Muscle of leg (tissue), 11 donors: ENCODE results near the gene FGF11. TPM values are rescaled to one million over a fixed set of nuclear protein-coding genes. Genes with fewer than 3 reads are reported as not detected.

ENCODE experiments used
- DNase-seq: peaks from one replicate; pipeline ENCODE4 v3.0.0; 2013
- H3K27ac ChIP-seq: one replicate; pipeline ENCODE4 v1.5.1; 2013; ENCODE audit warnings: mild to moderate bottlenecking, low read length, control low read depth
- H3K27me3 ChIP-seq: one replicate; pipeline ENCODE4 v1.6.1; 2013; ENCODE audit warnings: low read length; ENCODE audit not compliant: control insufficient read depth, insufficient read depth
- H3K36me3 ChIP-seq: one replicate; pipeline ENCODE4 v1.6.1; 2013; ENCODE audit warnings: low read length; ENCODE audit not compliant: control insufficient read depth, insufficient read depth
- H3K4me1 ChIP-seq: one replicate; pipeline ENCODE4 v1.6.1; 2013; ENCODE audit warnings: low read length; ENCODE audit not compliant: control insufficient read depth, insufficient read depth
- H3K4me3 ChIP-seq: one replicate; pipeline ENCODE4 v1.5.1; 2013; ENCODE audit warnings: low read length, control low read depth
- H3K9me3 ChIP-seq: replicated peaks from 2 replicates; pipeline ENCODE4 v1.6.1; 2013; ENCODE audit warnings: low read depth, low read length; ENCODE audit not compliant: control insufficient read depth
- WGBS: methylation state at CpG from one replicate; pipeline ENCODE4 v1.1.5; 2013; ENCODE audit warnings: missing lambda C conversion rate; ENCODE audit not compliant: insufficient coverage; 5-methylcytosine and 5-hydroxymethylcytosine counted together
- polyA plus RNA-seq, 8 donors: library from polyadenylated mRNA; unstranded; fragments of 120-200 nt; gene quantifications; one replicate each; pipeline versions ENCODE4 v1.2.1 to v1.2.3, GENCODE V29; 2013; ENCODE audit warnings: inconsistent platforms in 1 of 8, low replicate concordance in 1 of 8; ENCODE audit not compliant: insufficient read length in 8 of 8, insufficient read depth in 1 of 8
- total RNA-seq: library from RNA; stranded (reverse); fragments of 120-200 nt; gene quantifications from one replicate; pipeline ENCODE4 v1.2.4, GENCODE V29; 2013

Gene FGF11
- total and polyA plus RNA-seq, 9 donors, result 1.0 to 4.8 (median 2.0) TPM

DNA sequence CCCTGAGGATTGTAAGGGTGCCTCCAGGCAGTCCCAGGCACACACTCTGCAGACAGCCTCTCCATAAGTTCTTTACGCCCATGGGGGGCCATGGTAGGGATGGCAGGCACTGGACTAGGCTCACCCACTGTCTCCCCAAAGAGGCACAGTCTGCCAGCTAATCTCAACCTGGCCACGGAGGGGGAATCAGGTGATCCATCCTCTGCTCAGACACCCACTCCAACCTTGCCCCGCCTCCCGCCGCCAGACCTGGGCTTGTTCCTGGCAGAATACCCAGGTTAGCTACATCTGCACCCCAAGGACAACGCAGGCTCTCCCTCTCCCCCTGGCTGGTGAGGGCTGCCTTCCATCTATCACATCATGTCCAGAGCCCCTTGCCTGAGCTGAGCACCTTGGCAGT lies 30.4 kb upstream of the FGF11 start:
- Histone ChIP-seq H3K36me3 (peaks cover 18% of the 10 kb centered on the region), H3K27ac (no peak overlapping the region), H3K9me3 (no peaks in the 10 kb centered on the region), H3K4me1 (peaks cover 16% of the 10 kb centered on the region), H3K27me3 (peaks cover 8% of the 10 kb centered on the region), H3K4me3 (no peak overlapping the region)
- 87% methylated on average over 6 of the region's 6 CpGs for WGBS
- no peak for DNase-seq

DNA sequence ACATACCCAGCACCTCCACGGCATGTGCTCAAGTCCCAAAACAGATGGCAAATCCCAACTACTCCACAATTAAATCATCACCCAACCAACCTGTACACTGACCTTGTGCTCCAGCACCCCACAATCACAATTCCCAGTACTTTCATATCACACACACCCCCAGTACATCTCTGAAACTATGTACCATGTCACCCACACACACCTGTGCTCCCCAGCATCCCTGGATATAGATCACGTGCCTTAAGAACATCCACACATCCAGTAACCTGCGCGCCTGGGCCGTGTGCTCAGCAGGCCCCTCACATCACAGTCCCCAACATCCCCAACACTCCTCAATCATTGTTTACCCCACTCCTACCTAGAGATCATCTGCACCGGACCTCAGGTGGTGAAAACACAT lies 29.6 kb upstream of the FGF11 start:
- DNase-seq, result no peak
- H3K27me3 ChIP-seq, result peaks cover 8% of the 10 kb centered on the region
- no peaks in the 10 kb centered on the region for H3K9me3 ChIP-seq
- no peak overlapping the region for H3K27ac ChIP-seq
- WGBS, result 82% methylated on average over 6 of the region's 6 CpGs
- peaks cover 16% of the 10 kb centered on the region for H3K4me1 ChIP-seq
- H3K4me3 ChIP-seq, result no peak overlapping the region
- peaks cover 18% of the 10 kb centered on the region for H3K36me3 ChIP-seq

DNA sequence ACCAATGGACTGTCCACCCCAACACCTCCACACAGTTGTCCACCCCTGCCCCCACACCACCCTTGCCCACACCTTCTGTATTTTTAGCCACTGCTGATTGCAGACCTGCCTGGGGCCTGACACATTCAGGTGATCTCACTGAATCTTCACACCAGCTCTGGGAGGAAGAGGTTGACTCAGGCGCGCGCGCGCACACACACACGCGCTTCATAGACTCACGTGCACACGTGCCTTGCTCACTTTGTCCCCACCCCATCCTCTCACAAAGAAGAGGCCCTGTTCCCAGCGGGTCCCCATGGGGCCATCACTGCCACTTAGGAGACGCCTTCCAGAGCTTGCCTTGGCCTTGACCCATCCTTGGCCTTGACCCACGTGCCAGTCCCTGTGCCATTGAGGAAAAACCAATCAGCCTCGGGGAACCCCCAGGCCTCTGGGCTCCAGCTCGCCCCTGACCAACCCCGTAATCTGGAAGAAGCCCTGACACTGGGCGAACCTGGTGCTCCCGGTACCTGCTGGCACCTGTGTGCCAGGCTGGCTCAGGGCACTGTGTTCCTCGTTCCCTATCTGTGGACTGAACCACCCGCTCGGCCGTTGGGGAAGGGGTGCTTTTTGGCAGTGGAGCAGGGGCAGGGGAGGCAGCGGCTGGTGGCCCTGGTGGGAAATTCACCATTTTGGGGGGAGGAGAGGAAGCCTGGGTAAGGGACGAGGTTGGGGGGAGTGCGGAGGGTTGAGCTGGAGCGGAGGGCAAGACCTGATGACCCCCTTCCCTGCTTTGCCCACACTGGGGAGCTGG lies 28.5 kb upstream of the FGF11 start:
- WGBS, result 78% methylated on average over 14 of the region's 25 CpGs
- Histone ChIP-seq H3K27ac (no peak overlapping the region), H3K36me3 (peaks cover 26% of the 10 kb centered on the region), H3K4me1 (peaks cover 6% of the 10 kb centered on the region), H3K4me3 (no peak overlapping the region), H3K27me3 (peaks cover 3% of the 10 kb centered on the region), H3K9me3 (no peaks in the 10 kb centered on the region)
- no peak for DNase-seq

DNA sequence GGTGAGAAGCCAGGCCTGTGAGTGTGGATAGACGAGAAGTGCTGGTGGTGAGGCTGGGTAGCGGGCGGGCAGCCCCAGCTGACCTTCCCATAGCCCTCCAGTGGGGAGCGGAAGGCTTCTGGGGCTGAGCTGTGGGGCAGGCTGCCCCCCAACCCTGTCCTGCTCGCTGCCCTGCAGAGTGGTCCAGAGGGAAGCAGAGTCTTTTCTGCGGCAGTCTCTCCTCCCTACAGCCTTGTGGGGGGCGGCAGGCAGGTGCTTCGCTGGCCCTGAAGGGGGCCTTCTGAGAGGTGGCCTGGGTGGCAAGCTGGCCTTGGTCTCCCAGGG lies 27.9 kb upstream of the FGF11 start:
- Histone ChIP-seq H3K36me3 (peaks cover 28% of the 10 kb centered on the region), H3K27ac (no peak overlapping the region), H3K9me3 (no peaks in the 10 kb centered on the region), H3K27me3 (no peaks in the 10 kb centered on the region), H3K4me3 (no peak overlapping the region), H3K4me1 (peaks cover 2% of the 10 kb centered on the region)
- DNase-seq, result no peak
- WGBS, result 91% methylated on average over 6 of the region's 8 CpGs

DNA sequence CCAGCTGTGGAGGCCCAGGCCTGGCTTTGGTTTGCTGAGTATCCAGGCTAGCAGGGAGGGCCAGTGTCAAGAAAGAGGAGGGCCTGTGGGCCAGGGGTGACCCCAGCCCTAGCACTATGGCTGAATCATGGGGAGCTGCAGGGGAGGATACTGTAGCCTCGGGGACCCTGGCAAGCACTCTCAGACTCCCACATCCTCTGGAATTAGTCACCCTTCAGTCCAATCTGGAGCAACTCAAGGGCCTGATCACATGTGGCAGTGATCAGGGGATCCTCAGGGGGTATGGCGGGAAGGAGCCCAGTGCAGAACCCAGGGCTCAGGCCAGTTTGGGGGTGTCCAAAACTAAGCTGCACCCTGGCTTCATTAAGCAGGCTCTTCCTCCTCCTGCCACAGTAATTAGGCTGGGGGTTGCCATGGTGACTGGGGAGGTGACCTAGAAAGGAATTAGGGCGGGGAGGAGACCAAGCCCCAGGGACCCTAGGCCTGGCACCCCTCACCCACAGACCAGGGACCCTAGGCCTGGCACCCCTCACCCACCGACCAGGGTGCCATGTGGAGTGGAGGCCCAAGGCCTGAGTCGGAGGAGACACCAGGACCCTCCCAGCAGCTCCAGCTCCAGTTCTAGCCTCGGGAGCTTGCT lies 25.8 kb upstream of the FGF11 start:
- no peak for DNase-seq
- Histone ChIP-seq H3K27me3 (no peaks in the 10 kb centered on the region), H3K9me3 (no peaks in the 10 kb centered on the region), H3K36me3 (peaks cover 30% of the 10 kb centered on the region), H3K27ac (no peak overlapping the region), H3K4me3 (no peak overlapping the region), H3K4me1 (no peaks in the 10 kb centered on the region)
- WGBS, result 50% methylated on average over 1 of the region's 6 CpGs

DNA sequence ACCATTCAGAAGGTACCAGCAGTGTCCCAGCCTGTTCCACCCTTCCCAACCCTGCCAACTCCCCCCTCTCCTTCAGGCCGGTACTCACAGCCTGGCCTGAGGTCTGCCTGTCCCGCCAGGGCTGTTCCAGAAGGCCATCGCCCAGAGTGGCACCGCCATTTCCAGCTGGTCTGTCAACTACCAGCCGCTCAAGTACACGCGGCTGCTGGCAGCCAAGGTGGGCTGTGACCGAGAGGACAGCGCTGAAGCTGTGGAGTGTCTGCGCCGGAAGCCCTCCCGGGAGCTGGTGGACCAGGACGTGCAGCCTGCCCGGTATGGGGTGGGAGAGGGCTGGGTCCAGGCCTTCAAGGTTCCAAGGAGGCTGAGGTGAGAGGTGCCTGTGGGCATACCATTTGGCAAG lies 24.5 kb upstream of the FGF11 start:
- H3K36me3 ChIP-seq, result peaks cover 20% of the 10 kb centered on the region
- 77% methylated on average over 14 of the region's 14 CpGs for WGBS
- no peak overlapping the region for H3K27ac ChIP-seq
- H3K4me1 ChIP-seq, result no peaks in the 10 kb centered on the region
- no peaks in the 10 kb centered on the region for H3K27me3 ChIP-seq
- no peak for DNase-seq
- no peak overlapping the region for H3K4me3 ChIP-seq
- H3K9me3 ChIP-seq, result no peaks in the 10 kb centered on the region

DNA sequence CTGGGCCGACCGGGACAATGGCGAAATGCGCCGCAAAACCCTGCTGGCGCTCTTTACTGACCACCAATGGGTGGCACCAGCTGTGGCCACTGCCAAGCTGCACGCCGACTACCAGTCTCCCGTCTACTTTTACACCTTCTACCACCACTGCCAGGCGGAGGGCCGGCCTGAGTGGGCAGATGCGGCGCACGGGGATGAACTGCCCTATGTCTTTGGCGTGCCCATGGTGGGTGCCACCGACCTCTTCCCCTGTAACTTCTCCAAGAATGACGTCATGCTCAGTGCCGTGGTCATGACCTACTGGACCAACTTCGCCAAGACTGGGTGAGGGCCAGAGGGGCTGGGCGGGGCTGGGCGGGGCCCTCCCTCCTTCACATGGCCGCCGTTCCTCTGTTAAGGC lies 23.5 kb upstream of the FGF11 start:
- 87% methylated on average over 23 of the region's 23 CpGs for WGBS
- Histone ChIP-seq H3K27me3 (no peaks in the 10 kb centered on the region), H3K27ac (no peak overlapping the region), H3K4me1 (no peaks in the 10 kb centered on the region), H3K36me3 (peaks cover 14% of the 10 kb centered on the region), H3K4me3 (no peak overlapping the region), H3K9me3 (no peaks in the 10 kb centered on the region)
- no peak for DNase-seq

DNA sequence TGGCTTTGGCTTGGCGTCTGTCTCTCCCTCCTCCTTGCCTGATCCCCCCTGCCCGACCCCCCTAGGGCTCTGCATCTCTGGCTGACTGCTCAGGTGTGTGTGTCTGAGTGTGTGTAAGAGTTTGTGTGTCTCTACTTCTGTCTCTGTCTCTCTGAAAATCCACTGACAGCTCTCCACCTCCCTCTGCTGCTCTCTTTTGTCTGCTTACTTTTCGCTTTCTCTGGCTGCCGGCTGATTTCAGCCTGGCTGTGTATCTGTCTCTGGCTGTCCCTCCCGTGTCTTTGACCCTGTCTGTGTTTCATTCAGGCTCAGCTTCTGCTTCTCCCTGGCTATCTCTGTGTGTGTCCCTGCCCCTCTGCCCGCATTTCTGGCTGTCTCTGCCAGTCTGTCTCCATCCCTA lies 23.0 kb upstream of the FGF11 start:
- no peaks in the 10 kb centered on the region for H3K9me3 ChIP-seq
- H3K4me3 ChIP-seq, result no peak overlapping the region
- H3K4me1 ChIP-seq, result no peaks in the 10 kb centered on the region
- peaks cover 13% of the 10 kb centered on the region for H3K36me3 ChIP-seq
- no peaks in the 10 kb centered on the region for H3K27me3 ChIP-seq
- 53% methylated on average over 4 of the region's 6 CpGs for WGBS
- DNase-seq, result no peak
- H3K27ac ChIP-seq, result no peak overlapping the region

DNA sequence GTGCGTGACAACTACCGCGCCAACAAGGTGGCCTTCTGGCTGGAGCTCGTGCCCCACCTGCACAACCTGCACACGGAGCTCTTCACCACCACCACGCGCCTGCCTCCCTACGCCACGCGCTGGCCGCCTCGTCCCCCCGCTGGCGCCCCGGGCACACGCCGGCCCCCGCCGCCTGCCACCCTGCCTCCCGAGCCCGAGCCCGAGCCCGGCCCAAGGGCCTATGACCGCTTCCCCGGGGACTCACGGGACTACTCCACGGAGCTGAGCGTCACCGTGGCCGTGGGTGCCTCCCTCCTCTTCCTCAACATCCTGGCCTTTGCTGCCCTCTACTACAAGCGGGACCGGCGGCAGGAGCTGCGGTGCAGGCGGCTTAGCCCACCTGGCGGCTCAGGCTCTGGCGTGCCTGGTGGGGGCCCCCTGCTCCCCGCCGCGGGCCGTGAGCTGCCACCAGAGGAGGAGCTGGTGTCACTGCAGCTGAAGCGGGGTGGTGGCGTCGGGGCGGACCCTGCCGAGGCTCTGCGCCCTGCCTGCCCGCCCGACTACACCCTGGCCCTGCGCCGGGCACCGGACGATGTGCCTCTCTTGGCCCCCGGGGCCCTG lies 22.2 kb upstream of the FGF11 start:
- no peaks in the 10 kb centered on the region for H3K9me3 ChIP-seq
- peaks cover 13% of the 10 kb centered on the region for H3K36me3 ChIP-seq
- H3K27me3 ChIP-seq, result no peaks in the 10 kb centered on the region
- no peak for DNase-seq
- H3K27ac ChIP-seq, result no peak overlapping the region
- no peaks in the 10 kb centered on the region for H3K4me1 ChIP-seq
- no peak overlapping the region for H3K4me3 ChIP-seq
- WGBS, result 92% methylated on average over 33 of the region's 54 CpGs

DNA sequence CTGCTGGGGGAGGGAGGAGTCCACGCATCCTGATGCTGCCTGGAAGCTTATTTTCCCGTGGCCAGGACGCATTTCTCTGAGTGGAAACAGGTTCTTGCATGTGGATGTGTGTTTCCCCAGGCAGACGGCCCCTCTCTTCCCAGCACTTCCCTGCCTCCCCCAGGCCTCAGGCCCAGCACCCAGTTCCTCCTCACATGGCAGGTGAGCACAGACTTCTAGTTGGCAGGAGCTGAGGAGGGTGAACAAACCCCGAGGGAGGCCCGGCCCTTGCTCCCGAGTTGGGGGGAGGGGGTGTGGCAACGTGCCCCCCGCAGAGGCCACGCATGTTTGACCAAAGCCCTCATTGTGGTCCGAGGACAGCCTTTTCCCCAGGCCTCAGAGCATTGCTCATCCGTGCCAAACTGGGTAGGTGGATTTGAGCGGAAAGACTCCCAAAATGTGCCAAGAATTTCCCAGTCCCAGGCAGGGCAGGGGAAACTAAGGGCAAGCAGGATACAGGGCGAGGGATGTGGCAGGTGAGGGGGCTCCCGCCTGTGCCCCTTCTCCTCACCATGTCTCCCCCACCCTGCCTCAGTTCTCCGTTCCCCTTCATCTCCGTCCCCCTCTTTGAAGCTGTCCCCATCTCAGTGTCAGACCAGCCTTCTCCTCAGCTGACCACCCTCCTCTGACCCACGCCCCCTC lies 20.7 kb upstream of the FGF11 start:
- WGBS, result 49% methylated on average over 3 of the region's 18 CpGs
- no peak overlapping the region for H3K27ac ChIP-seq
- no peak overlapping the region for H3K4me3 ChIP-seq

More for the DNA sequence above, 20.7 kb upstream of the FGF11 start:
- H3K4me1 ChIP-seq, result no peaks in the 10 kb centered on the region
- H3K9me3 ChIP-seq, result no peaks in the 10 kb centered on the region
- no peaks in the 10 kb centered on the region for H3K27me3 ChIP-seq
- DNase-seq, result no peak
- peaks cover 13% of the 10 kb centered on the region for H3K36me3 ChIP-seq
